Ascending aorta (tissue), 1 donor: Measurements from ENCODE around the gene ZRSR2. TPM values are rescaled to one million over a fixed set of nuclear protein-coding genes. Genes with fewer than 3 reads are reported as not detected.

Experiments used
- total RNA-seq: library from RNA; depleted of rRNA; stranded (reverse); fragments of >200 nt; gene quantifications from one replicate; pipeline ENCODE4 v1.1.0, GENCODE V29; 2016

ZRSR2 gene
- total RNA-seq, 1 donor from 2014 or later: 0.64 TPM

Other genes starting within 250 kb of the ZRSR2 start
- 0.11 TPM for gene ACE2, start 189.5 kb upstream of the ZRSR2 start, total RNA-seq
- not detected for gene CLTRN, start 125.7 kb upstream of the ZRSR2 start, total RNA-seq
- gene CA5B, start 52.2 kb upstream of the ZRSR2 start, total RNA-seq: 13.5 TPM
- gene AP1S2, start 64.3 kb downstream of the ZRSR2 start, total RNA-seq: 99.3 TPM